Psoas muscle (tissue), 8 donors: ENCODE data around the gene MOV10L1. TPM values are rescaled to one million over a fixed set of nuclear protein-coding genes. Genes with fewer than 3 reads are reported as not detected.
A peak's percentile ranks its signal among the peaks of the same experiment; 100 is the strongest.

Source experiments
- ATAC-seq, 4 donors: fragments of 200-7000 bp; cut with Tn5 transposase; one replicate each; pipeline ENCODE4 v1.9.1; 2020; ENCODE audit warnings: moderate library complexity in 3 of 4, mild to moderate bottlenecking in 2 of 4
- DNase-seq, 2 donors: peaks; one replicate each; pipeline ENCODE4 v3.0.0-alpha.2; 2020
- H3K27ac ChIP-seq: fragments of 200-600 bp; one replicate; pipeline ENCODE4 v1.8.0; 2022
- H3K27me3 ChIP-seq, 3 donors: fragments of 200-600 bp in 1 of 3; one replicate each; pipeline versions ENCODE4 v1.6.1 to v1.8.0; 2013 to 2022; ENCODE audit warnings: low read length in 2 of 3, mild to moderate bottlenecking in 2 of 3, moderate library complexity in 1 of 3; ENCODE audit not compliant: insufficient read depth in 3 of 3
- H3K36me3 ChIP-seq, 2 donors: fragments of 200-600 bp in 1 of 2; one replicate each; pipeline versions ENCODE4 v1.6.1 to v1.8.0; 2013 to 2022; ENCODE audit warnings: low read depth in 1 of 2, mild to moderate bottlenecking in 1 of 2, moderate library complexity in 1 of 2; ENCODE audit not compliant: insufficient read depth in 1 of 2
- H3K4me1 ChIP-seq: fragments of 200-600 bp; one replicate; pipeline ENCODE4 v1.8.0; 2022
- H3K4me3 ChIP-seq: fragments of 200-600 bp; one replicate; pipeline ENCODE4 v1.8.0; 2022; ENCODE audit warnings: mild to moderate bottlenecking
- H3K9me3 ChIP-seq: fragments of 200-600 bp; one replicate; pipeline ENCODE4 v1.8.0; 2022
- WGBS, 3 donors: extraction: QIAGEN DNeasy Blood & Tissue Kit; methylation state at CpG; one replicate each; pipeline versions ENCODE4 v1.1.6 to v1.1.7; 2013; 5-methylcytosine and 5-hydroxymethylcytosine counted together
- intact Hi-C, 2 donors: fragments of 100-400 bp; cut with DNase I; formaldehyde crosslinking; loops; one replicate each; pipeline versions ENCODE4 v1.11.0 to v1.14.2; 2022
- polyA plus RNA-seq, 3 donors: library from polyadenylated mRNA; stranded (reverse); fragments of 200-250 nt; gene quantifications; one replicate each; pipeline ENCODE4 v1.2.3, GENCODE V29; 2013
- total RNA-seq, 4 donors: library from RNA; stranded (reverse); fragmentation: NEBNext Ultra II Directional in 2 of 4; extraction: Animal tissue kit (Norgen Biotek cat#: 25700) in 2 of 4; gene quantifications; one replicate each; pipeline versions ENCODE4 v1.2.1 to v1.2.4, GENCODE V29; 2021 to 2023
- TF ChIP-seq, protein P1 (sequence below): fragments of 200-600 bp; IDR thresholded peaks from one replicate; pipeline ENCODE4 v1.8.0; 2022; ENCODE audit warnings: antibody characterized with exemption
- donor health status: healthy with polysubstance abuse.
- donor health status: DM: no; HTN: no; CAD: no; lungs with moderate emphysema.
- donor health status: Bipolar disorder and iron deficiency.
- donor health status: healthy.
- donor health status: DM: yes; HTN: yes; CAD: no.
- donor health status: DM: no; HTN: no; CAD: no.
- donor health status: DM: no; HTN: no; CAD: no.
- donor health status: DM: yes; HTN: yes; CAD: no.

MOV10L1 gene
- total and polyA plus RNA-seq, 7 donors = 0.05 to 0.39 (median 0.07) TPM; not detected in 4

DNA sequence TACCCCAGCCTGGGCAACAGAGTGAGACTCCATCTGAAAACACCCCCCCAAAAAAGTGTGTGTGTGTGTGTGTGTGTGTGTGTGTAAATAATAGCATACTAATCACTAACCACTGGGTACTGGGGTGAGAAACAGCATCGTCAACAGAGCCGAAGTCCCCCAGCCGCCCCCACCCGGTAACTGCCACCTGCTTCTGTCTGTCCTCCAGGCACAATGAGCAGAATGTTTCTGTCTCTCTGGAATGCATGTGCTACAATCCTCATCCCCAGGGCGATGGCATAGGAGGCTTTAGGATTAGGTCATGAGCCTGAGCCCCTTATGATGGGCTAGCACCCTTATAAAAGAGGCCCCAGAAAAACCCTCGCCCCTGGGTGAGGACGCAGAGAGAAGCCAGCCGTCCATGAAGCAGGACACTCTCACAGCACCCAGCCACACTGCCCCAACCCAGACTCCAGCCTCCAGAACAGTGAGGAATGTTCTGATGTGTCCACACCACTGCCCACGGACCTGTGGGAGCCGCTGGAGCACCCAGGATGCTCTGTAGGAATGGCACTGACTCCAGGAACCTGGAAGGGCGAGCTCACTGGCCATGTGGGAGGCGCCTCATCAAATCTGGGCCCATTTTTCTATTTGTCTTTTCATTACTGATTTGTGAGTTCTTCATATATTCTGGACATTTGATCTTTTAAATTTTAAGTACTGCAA is 41.6 kb upstream of the MOV10L1 start:
- Histone ChIP-seq H3K9me3 (no peaks in the 10 kb centered on the region), H3K4me3 (no peak overlapping the region), H3K27ac (no peak overlapping the region), H3K27me3 (peaks cover 0 to 34% (median 16%) of the 10 kb centered on the region in 3 donors), H3K4me1 (no peaks in the 10 kb centered on the region), H3K36me3 (no peaks in the 10 kb centered on the region)
- intact Hi-C loops = no loop called here
- TF ChIP-seq, protein P1, sequence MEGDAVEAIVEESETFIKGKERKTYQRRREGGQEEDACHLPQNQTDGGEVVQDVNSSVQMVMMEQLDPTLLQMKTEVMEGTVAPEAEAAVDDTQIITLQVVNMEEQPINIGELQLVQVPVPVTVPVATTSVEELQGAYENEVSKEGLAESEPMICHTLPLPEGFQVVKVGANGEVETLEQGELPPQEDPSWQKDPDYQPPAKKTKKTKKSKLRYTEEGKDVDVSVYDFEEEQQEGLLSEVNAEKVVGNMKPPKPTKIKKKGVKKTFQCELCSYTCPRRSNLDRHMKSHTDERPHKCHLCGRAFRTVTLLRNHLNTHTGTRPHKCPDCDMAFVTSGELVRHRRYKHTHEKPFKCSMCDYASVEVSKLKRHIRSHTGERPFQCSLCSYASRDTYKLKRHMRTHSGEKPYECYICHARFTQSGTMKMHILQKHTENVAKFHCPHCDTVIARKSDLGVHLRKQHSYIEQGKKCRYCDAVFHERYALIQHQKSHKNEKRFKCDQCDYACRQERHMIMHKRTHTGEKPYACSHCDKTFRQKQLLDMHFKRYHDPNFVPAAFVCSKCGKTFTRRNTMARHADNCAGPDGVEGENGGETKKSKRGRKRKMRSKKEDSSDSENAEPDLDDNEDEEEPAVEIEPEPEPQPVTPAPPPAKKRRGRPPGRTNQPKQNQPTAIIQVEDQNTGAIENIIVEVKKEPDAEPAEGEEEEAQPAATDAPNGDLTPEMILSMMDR = no peak
- no peak for ATAC-seq
- WGBS, 3 donors = 48 to 56% (median 51%) methylated on average over 12 of the region's 12 CpGs
- no peak for DNase-seq

DNA sequence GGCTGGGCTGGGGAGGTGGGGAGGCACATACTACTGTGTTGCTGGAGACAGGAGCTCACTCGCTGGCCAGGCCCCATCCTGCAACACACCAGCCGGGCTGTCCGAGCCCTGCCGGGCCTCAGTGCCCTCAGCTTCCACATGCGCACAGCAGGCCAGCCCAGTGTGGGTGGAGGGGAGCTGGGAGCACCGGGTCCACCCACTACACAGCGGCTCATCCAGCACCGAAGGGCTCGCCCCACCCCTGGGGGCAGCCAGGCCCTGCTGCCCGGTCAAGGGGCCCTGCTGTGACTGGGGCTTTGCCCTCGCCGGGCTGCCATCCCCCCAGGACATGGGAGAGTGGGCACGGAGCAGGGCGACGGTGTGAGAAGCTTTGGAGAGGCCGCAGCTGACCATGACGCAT is 41.0 kb upstream of the MOV10L1 start:
- TF ChIP-seq, protein P1 = no peak
- peaks cover 0 to 34% (median 16%) of the 10 kb centered on the region in 3 donors for H3K27me3 ChIP-seq
- intact Hi-C loops = no loop called here
- H3K4me1 ChIP-seq = no peaks in the 10 kb centered on the region
- no peak overlapping the region for H3K4me3 ChIP-seq
- peaks cover 4% of the 10 kb centered on the region for H3K9me3 ChIP-seq
- DNase-seq (no peak), ATAC-seq (no peak)
- H3K27ac ChIP-seq = no peak overlapping the region
- H3K36me3 ChIP-seq = no peaks in the 10 kb centered on the region
- WGBS, 3 donors = 67 to 75% (median 72%) methylated on average over 17 of the region's 17 CpGs

DNA sequence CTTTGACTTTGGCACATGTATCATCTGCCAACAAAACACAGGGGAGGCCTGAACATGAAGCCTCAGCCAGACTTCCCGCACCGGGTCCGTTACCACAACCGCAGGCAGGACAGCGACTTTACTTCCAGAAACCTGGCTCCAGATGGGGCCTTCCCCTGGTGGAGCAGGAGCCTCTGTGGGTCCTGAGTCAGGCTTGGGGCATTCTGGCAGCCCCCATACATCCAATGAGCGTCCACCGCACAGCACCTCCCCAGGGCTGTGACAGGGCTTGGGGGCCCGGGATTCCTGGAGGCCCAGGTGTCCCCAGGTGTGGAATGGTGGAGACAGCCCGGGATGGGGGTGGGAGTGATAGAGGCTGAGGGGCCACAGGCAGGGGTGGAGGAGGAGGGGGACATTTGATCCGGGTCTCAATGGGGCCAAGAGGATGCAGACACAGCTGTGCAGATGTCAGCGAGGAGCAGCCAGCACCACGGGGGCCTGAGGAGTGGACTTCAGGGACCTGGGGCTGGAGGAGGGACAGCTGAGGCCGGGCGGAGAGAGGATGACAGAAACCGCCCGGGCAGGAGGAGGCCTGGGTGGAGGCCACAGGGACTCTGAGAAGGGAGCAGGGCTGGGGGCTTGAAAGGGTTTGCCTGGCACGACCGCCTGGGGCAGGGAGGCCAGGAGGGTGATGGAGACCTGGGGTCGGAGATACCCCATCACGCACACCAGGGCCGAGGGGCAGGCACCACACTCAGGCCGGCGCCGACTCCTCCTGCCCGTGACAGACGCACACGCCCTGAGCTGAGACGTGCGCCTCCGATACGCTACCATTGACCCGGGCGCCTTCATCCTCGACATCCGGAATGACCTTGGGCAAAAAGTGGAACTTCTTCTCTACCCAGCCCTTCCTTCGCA is 40.3 kb upstream of the MOV10L1 start:
- H3K4me1 ChIP-seq = no peaks in the 10 kb centered on the region
- no peak for DNase-seq
- peaks cover 0 to 38% (median 18%) of the 10 kb centered on the region in 3 donors for H3K27me3 ChIP-seq
- H3K36me3 ChIP-seq = no peaks in the 10 kb centered on the region
- no peak overlapping the region for H3K27ac ChIP-seq
- WGBS, 3 donors = 76 to 83% (median 76%) methylated on average over 36 of the region's 36 CpGs
- H3K4me3 ChIP-seq = no peak overlapping the region
- peaks cover 5% of the 10 kb centered on the region for H3K9me3 ChIP-seq
- no peak for ATAC-seq
- TF ChIP-seq, protein P1 = no peak
- intact Hi-C loops = no loop called here

DNA sequence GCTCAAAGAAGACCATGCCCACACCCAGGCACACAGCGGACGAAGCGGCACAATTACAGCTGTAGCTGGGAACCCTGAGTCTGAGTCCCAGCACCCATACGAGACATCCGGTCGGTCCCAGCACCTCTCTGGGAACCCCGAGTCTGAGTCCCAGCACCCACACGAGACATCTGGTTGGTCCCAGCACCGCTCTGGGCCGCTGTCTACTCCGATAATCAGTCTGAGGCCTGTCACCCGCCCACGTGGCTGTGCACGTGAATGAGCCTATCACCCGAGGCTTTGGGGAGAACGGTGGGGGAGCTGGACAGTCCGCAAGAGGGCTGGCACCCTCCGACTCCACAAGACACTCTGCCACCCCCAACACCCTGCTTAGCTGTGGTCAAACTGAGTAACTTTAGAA is 37.9 kb upstream of the MOV10L1 start:
- intact Hi-C loops = no loop called here
- no peaks in the 10 kb centered on the region for H3K4me1 ChIP-seq
- TF ChIP-seq, protein P1 = no peak
- peaks cover 0 to 27% (median 20%) of the 10 kb centered on the region in 3 donors for H3K27me3 ChIP-seq
- H3K27ac ChIP-seq = no peak overlapping the region
- 87 to 90% (median 89%) methylated on average over 18 of the region's 18 CpGs for WGBS, 3 donors
- ATAC-seq (no peak), DNase-seq (peak in 1 of 2 donors; percentile 20)
- H3K4me3 ChIP-seq = no peak overlapping the region
- peaks cover 5% of the 10 kb centered on the region for H3K9me3 ChIP-seq
- H3K36me3 ChIP-seq = no peaks in the 10 kb centered on the region
